Daoy (cell line): ENCODE data around the gene SP6. TPM values are rescaled to one million over a fixed set of nuclear protein-coding genes. Genes with fewer than 3 reads are reported as not detected.

Source experiments
- DNase-seq: peaks from one replicate; pipeline ENCODE4 v3.0.0-alpha.2; 2015; ENCODE audit warnings: low read depth
- total RNA-seq: library from RNA; depleted of rRNA; stranded (reverse); fragments of >200 nt; shearing (Covaris generic); gene quantifications from 2 replicates; pipeline ENCODE4 v1.2.3, GENCODE V29; 2014

SP6 gene
- total RNA-seq, 1 experiment from 2014 or later, result 0.23 TPM

DNA sequence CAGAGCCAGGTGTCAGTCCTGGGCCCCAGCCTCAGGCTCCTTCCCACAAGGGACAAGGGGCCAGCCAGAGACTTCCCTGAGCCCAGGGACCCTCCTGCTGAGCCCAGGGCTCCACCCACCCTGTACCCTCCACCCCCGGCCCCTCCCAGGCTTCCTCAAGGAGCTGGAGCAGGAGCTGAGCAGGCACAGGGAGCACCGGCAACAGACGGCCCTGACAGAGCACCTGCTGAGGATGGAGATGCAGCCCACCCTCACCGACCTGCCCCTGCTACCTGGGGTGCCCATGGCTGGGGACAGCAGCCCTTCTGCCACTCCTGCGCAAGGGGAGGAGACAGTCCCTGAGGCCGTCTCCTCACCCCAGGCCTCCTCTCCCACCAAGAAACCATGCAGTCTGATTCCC, 14.4 kb downstream of the SP6 start:
- no peak for DNase-seq

DNA sequence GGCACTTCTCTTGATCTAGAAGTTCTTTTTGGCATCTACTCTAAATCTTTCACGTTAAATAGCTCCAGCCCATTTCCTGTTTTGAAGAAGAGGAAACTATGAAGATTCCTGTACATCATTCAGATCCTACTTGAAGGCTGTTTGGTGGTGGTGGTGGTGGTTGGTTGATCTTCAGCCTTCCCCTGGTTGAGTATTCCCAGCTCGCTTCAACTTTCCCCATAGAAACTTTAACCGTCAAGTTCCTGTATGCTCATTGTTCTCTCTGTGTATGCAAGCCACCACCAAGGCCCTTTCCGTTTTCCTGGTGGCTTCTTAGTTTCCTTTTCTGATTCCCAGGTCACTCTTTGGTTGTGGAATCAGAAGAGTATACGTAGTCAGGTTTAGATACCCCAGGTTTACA, 16.2 kb downstream of the SP6 start:
- DNase-seq, result no peak

DNA sequence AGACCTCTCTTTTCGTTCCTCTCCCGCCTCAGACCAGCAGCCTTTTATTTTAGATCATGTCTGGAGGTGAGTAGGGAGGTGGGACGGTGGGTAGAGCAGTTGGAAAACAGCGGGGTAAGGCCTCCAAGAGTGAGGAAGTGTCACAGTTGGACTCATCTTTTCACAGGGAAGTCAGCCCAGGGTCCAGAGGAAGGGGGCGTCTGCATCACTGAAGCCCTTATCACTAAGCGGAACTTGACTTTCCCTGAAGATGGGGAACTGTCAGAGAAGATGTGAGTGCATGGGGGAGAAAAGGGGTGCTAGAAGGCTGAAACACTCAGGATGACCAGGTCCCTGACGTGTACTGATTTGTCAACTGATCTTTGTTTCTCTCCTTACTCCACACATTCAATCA, 19.0 kb downstream of the SP6 start:
- no peak for DNase-seq

DNA sequence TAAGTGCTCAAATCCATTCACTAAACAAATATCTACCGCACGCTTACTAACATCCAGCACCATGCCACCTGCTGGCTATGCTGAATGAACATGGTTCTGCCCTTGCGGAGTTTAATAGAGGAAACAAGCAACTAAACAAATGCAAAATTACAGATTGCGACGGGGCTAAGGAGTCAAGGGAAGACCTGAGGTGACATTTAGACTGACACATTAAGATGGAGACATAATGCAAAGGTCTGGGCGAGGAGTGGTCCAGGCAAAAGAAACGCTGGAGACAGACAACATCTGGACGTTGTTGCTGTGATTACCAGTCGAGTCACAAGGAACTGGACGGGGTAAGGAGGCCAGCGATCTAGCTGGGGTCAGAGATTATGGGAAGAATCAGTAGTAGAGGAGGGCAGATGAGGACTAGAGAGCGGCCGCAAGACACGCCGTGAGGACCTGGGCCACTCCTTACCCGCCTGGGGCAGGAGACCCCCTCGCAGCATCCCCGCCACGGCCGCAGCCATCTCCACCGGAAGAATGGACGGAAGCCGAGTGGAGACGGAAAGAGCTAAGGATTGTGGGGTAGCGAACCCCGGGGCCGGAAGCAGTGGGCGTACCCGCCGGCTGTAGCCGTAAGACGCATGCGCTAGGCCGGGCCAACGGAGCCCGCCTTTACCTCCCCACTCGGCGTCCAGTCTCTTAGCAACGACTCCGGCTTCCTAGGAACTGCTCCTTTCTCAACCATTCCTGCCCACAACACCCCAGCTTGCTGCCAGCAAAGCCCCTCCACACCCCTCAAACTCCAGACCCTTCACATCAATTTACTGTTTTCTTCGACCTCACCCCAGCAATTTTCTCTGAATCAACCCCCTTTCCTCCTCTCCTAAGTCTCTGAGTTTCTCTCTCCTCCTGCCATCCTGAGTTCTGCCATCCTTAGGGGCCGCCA, 19.7 kb downstream of the SP6 start, which contains the start of the genes LRRC46 and MRPL10:
LRRC46 (plus strand) TSS at position 668 of the 931 bp plus-strand sequence. CDS start 320 bp downstream, outside the sequence.
MRPL10 (minus strand) TSS at position 539 of the 931 bp plus-strand sequence; CDS start at position 509, 30 bp downstream.
- DNase-seq, result peak; percentile 92

DNA sequence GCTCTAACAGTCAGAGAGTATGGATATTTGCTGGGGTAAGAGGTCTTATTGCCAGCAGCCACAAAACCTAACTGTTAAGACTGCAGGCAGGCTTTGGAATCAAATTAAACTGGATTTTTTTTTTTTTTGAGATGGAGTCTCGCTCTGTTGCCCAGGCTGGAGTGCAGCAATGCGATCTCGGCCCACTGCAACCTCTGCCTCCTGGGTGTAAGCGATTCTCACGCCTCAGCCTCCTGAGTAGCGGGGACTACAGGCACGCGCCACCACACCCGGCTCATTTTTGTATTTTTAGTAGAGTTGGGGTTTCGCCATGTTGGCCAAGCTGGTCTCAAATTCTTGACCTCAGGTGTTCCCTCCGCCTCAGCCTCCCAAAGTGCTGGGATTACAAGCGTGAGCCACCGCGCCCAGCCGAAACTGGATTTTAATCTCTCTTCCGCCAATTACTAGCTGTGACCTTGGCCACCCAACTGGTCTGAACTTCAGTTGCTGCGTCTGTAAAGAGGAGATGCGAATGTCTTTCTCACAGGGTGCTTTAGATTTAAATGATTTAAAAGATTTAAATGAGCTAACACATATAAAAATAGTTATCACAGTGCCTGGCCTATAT, 20.5 kb downstream of the SP6 start:
- no peak for DNase-seq

DNA sequence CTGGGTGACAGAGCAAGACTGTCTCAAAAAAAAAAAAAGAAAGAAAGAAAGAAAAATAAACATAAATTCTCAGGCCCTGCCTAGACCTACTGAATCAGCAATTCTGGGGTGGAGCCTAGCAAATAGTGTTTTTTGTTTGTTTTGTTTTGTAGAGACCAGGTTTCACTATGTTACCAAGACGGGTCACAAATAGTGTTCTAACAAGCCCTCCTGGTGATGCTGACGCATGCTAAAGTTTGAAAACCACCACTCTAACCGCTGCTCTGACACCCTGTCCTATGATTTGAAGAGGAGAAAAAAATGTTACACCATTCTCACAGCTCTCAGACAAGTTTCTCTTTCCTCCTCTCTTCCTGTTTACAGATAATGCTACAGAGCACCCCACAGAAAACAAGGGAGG, 21.1 kb downstream of the SP6 start:
- no peak for DNase-seq

DNA sequence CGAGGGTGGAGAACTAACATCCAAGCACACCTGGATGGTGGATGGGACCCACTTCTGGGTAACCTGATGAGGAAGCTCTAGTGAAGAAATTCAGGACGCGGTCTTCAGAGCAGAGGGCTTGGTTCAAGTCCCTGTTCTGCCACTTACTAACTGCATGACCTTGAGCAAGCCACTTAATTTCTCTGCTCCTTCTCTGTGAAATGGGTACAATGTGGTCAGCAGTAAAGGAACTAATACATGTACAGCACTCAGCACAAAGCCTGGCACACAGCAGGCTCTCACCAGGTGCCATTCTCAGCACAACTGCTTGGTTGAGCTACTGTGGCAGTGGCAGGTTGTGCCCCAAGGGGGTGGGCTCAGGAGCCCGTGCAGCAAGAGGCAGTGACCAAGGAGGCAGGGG, 27.4 kb downstream of the SP6 start:
- DNase-seq, result no peak

DNA sequence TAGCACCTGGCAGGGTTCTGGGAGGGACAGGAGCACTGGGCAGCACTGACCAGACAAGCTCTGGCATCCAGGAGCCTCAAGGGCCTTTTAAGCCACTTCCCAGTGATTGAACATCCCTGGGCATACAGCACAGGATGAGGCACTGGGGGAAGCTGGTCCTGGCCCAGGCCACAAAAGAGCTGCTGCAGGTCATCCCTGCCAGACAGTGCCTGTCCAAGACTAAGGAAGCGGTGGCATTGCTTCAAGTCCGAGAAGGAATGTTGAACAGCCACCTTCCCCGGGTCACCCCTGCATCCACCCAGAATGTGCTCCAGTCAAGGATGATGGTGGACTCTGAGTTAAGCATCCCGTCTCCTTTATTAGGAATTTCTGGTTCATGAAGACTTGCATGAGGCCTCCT, 28.2 kb downstream of the SP6 start:
- DNase-seq, result no peak

DNA sequence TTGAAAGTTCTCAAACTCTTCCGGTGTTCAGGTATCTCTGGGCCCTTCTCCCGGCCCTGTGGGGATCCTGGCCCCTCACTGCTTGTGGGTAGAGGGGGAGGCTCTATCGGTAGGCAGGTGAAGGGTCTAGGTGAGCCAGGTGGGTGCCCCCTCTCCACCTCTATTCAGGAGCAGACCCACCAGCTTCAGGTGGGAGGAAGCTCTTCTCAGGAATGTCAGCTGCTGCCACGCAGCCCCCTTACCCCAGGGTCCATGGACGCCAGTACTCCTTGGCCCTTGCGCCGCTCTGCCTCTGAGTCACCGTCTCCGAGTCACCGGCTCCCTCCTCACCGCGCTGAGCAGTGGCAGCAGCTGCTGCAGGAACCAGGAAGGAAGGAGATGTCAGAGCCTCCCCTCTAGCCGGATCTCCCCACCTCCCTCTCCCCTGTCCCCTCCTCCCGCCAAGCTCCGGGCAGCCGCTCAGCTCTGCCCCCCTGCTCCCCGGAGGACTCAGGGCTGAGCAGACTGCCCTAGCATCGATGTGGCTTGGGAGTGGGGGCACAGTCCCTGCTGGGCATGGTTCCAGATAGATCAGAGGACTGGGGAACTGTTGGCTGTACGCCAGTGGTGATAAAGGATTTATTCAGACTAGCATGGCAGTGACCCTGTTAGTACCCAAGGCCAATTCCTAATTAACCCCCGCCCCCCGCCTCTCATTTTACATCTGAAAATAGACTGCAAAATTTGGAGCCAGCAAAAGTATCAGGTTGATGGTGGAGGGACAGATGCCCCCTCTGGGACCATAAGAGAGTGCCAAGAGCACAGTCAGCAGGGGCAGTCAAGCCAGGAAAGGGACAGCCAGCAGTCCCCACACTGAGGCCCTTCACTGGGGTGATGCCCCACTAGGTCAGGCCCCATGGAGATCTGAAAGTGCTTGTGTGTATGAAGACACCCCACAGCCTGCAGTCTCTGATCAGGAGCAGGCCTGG, 29.3 kb downstream of the SP6 start, which contains the start of gene OSBPL7:
OSBPL7 (minus strand) TSS at position 371 of the 968 bp plus-strand sequence. CDS start 1,516 bp downstream, outside the sequence.
- peak; percentile 94 for DNase-seq

DNA sequence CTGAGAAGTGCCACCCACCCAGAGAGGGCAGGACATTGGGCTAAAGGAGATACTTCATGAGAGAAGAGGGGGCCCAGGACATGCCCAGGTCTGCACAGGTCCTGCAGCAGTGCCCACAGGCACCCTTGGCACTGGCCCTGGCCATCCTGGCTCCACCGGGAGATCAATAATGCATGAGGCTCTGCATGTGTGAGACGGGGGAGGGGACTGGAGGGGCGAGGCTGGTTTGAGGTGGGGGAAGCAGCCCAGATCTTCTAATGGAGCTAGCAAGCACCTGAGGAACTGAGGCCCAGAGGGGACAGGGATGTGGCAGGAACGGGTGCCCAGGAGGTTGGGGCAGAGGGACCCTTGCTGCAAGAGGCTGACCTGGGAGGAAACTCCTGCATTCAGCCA, 29.9 kb downstream of the SP6 start:
- no peak for DNase-seq

DNA sequence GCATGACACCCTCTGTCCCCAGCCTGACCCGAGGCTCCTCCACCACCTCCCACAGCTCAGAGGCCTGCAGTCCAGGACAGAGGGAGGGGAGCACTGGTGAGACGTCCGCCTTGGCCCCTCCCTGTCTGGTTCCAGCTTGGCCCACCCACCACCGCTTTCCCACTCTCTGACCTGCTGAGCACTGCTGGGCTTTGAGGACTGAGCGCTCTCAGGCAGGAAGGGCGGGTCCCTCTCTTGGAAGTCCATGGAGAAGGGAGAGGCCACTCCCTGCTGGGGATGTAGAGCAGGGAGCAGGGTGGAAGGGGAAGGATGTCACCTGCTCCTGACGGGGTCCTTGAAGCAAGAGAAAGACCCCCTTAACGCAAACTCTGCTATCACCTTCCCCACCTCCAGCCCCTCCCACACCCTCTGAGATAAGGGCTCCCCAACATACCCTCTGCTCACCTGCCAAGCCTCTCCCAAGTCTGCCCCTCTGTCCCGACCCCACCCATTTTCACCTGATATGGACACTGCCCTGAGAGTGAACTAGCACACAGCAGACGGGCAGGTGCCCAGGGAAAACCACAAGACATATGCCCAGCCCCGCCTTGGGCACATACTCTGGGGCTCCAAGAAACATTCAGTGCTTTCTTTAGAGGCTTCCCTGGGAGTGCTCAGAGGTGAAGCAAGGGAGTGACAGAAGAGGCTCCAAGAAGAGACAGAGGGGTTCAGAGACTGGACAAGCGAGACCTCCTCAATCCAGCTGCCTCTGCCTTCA, 30.8 kb downstream of the SP6 start:
- DNase-seq, result no peak

DNA sequence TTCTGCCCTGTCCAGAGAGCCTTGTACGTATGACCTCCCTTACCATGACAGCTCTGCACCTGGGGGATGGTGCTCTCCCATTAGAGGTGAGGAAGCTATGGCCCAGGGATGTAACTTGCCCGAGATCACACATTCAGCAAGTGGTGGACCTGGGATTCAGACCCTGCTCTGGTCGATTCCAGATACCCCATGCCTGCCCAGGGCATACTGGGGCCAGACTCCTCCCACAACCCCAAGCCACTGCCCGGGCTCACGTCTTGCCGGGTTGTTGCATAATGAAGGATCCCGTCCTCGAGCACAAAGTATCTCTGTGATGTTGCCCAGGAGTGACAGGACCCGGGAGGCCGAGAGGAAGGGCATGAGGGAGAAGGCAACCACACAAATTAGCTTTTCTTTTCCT, 31.5 kb downstream of the SP6 start:
- no peak for DNase-seq

DNA sequence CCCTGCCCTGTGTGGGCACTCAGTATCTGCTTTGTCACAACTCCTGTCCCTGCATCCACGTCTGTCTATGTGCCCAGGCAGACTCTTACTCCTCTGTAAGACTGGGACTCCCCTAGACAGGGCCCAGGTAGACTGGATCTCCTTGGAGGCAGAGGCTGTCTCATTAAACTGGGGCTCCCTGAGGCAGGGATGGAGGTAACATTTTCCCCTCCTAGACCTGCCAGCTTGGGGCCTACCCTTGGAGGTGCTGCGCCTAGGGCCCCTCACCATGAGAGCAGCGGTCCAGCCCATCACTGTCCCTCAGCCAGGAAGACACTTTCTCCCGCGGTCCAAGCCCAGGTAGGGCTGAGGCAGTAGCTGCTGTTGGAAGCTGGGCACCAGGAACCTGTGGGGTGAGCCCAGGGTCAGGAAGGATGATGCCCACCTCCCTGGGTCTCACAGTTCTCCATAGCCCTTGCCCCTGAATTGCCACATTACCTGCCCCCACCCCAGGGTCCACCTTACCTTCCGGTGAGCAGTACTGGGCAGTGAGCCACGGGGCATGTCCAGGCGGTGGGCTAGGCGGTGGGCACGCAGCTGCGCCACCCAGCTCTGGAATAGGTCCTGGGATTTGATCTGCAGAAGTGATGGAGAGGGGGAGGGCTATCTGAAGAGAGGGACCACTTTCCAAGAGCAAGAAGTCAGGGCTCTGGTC, 32.8 kb downstream of the SP6 start:
- no peak for DNase-seq

DNA sequence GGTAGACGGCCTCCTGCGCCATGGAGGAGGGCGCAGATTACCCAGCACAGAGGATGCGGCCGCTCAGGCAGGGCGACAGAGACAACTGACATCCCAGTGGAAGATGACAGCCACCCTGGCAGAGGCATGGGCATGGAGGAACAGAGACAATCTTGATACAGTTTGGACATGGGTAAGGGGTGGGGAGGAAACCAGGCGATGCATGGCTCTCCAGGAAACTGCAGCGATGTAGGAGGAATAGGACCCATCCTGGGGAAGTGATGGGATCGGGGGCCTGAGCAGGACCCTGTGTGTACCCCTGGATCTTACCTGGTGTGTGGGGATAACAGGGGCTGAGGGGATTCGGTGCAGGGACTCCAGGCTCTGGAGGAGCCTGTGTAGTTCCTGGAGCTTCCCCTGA, 34.0 kb downstream of the SP6 start:
- no peak for DNase-seq

DNA sequence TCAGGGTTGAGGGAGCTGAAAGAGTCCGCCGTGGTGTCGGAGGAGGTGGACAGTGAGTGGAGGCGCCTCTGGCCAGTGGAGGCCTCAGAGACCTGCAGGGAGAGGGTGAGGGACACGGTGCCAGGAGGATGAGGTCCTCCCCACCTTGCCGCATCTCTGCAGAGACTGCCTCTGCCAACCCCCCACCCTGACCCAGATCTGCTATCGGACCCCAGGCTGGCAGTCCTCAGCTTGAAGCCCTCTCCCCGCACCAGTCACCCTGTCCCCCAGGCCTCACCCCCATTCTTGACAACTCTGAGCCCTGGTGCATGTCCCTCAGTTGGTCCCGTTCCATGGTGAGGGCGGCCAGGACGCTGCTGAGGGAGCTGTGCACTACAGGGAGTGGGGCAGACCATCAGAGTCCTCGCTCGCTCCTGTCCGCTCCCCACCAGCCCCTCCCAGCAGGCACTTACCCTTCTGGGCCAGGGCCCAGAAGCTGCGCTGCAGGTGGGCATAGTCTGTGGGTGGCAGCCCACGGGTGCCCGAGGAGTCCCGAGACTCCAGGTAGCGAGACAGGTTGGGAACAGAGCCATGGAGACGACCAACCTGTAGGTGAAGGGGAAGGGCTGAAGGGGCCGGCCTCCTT, 34.7 kb downstream of the SP6 start:
- DNase-seq, result no peak

DNA sequence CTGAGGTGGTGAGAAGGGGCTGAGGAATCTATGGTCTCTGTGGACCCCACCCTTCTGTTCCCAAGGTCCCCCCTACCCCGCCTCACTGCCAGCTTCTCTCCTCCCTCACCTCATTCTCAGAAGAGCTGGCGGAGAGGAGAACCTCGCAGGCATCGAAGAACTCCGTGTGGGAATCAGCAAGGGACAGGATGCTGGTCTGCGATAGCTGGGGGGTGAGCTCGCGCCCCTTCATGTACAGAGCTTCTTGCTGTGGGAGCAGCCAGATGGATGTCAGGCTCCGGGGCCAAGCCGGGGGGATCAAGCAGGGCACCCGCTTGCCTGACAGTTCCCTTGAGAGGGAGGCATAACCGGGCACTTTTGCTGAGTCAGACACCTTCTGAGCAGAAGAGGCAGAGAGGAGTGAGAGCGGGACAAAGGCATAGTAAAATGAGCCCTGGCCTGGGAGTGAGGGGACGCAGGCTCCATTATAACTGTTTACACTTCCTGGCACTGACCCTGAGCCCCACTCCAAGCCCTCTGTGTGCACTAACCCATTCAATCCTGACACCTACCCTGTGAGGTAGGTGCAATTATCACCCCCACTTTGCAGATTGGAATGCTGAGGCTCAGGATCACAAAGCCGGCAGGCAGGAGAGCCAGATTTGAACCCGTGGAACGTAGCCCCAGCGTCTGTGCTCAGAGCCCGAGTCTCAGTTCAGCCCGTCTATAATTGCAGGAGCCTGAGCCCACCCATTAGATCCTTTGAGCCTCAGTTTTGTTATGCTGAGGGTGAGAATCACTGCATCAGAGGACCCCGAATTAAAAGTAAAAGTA, 35.7 kb downstream of the SP6 start:
- DNase-seq, result no peak

DNA sequence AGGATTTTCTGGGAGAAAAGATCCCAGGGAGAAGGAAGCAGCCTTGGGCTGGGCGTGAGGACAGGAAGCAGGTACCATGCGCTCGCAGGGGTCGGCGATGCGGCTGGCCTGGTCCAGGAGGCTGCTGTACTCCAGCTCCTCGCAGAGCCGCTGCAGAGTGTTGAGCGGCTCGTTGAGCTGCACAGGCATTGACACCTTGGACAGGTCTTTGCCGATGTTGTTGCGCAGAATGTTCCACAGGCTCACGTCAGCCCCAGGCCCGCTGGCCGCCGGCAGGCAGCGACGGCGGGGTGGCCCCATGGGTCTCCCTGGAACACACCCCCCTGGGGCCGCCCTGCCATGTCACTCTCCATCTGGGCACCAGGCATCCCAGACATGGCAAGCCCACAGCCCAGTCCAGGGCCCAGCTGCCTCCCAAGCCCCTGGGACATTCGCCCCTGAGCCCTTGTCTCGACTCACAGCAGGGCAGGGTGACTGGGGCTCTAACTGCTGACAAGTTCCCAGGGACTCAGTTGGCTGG, 37.4 kb downstream of the SP6 start:
- no peak for DNase-seq

DNA sequence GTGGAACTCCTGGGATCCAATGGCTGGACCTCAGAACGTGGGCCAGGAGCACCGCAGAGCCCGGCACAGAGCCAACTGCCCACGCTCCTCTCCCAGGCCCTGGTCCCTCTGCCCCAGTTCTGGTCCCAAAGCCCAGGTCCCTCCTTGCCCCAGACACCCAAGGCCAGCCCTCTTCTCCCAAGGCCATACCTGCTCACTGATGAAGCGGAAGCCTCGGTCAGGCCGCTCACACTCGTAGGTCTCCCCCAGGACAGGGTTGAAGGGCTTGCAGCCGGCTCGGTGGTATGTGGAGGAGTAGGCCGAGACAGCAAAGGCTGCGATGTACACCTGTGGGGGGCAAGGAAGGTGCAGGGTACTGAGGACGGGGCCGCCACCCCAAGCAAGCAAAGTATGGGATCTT, 37.9 kb downstream of the SP6 start:
- no peak for DNase-seq
